Endothelial cell of umbilical vein (primary cell): Measurements from ENCODE around the gene PPP4R1.

Experiments used
- CTCF ChIP-seq, 2 donors: IDR thresholded peaks; 1 replicate in 1 of 2; 2 replicates in 1 of 2; pipeline ENCODE4 v1.5.1; 2011; ENCODE audit warnings: low read length in 2 of 2, mild to moderate bottlenecking in 2 of 2, moderate library complexity in 2 of 2, control low read depth in 1 of 2, inconsistent platforms in 1 of 2, low read depth in 1 of 2; ENCODE audit not compliant: insufficient read depth in 1 of 2; ENCODE audit errors: extremely low read depth in 1 of 2
- POLR2A ChIP-seq: IDR thresholded peaks from 2 replicates; pipeline ENCODE4 v1.6.1; 2012; ENCODE audit warnings: low read depth, mild to moderate bottlenecking, control low read depth, low read length
- POLR2AphosphoS5 ChIP-seq: IDR thresholded peaks from 2 replicates; pipeline ENCODE4 v1.6.1; 2012; ENCODE audit warnings: low read depth, mild to moderate bottlenecking, control low read depth, low read length, moderate library complexity; ENCODE audit not compliant: insufficient read depth
- TF ChIP-seq, protein P1 (sequence below): IDR thresholded peaks from 2 replicates; pipeline ENCODE4 v1.6.1; 2011; ENCODE audit not compliant: insufficient read depth, insufficient read length

- TF ChIP-seq POLR2A (no peak), CTCF (IDR thresholded peaks at IDR 0.05; ENCODE audit: extremely low read depth in 1 of 2, insufficient read depth in 1 of 2, low read depth in 1 of 2, low read length in 2 of 2) (peak; percentile 67 to 72), POLR2AphosphoS5 (no peak)
- TF ChIP-seq, protein P1, sequence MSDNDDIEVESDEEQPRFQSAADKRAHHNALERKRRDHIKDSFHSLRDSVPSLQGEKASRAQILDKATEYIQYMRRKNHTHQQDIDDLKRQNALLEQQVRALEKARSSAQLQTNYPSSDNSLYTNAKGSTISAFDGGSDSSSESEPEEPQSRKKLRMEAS = no peak
Observed at GRCh38 chr18:9612215-9612830, 2.0 kb downstream of the PPP4R1 start.
